ENCODE measurements around the gene KLK8.
A peak's percentile ranks its signal among the peaks of the same experiment; 100 is the strongest.
"Not testable (repeated sequence)": the region's sequence is repeated elsewhere in the genome, so short reads cannot be mapped to it uniquely, and the experiment has no call there.

The KLK8 gene

GRCh38 chr19:51003316-51003715, 1.9 kb upstream of the KLK8 start:
- Histone ChIP-seq H3K4me1 (ENCODE audit: control insufficient read depth, insufficient read depth, low read length) (peaks cover 25% of the 10 kb centered on the region), H3K9ac (ENCODE audit: low read length) (no peak overlapping the region), H3K4me3 (ENCODE audit: low read depth, low read length) (no peak overlapping the region), H3K36me3 (ENCODE audit: control insufficient read depth, insufficient read depth, low read length) (no peaks in the 10 kb centered on the region), H3K27me3 (ENCODE audit: control insufficient read depth, insufficient read depth, low read length) (peaks cover 18% of the 10 kb centered on the region), H3K27ac (ENCODE audit: low read depth, low read length) (no peak overlapping the region), H3K9me3 (ENCODE audit: control insufficient read depth, insufficient read depth, low read depth, low read length) (no peaks in the 10 kb centered on the region)

- peaks cover 23% of the 10 kb centered on the region for H3K27me3 ChIP-seq (ENCODE audit: control insufficient read depth, insufficient read depth, low read length)
- H3K4me1 ChIP-seq (ENCODE audit: control insufficient read depth, insufficient read depth, low read length): peaks cover 25% of the 10 kb centered on the region
- H3K4me3 ChIP-seq (ENCODE audit: low read depth, low read length): peak overlapping the region; percentile 59
- H3K9me3 ChIP-seq (ENCODE audit: control insufficient read depth, insufficient read depth, low read depth, low read length): no peaks in the 10 kb centered on the region
- H3K9ac ChIP-seq (ENCODE audit: low read length): peak overlapping the region; percentile 9
- no peak overlapping the region for H3K27ac ChIP-seq (ENCODE audit: low read depth, low read length)
- no peaks in the 10 kb centered on the region for H3K36me3 ChIP-seq (ENCODE audit: control insufficient read depth, insufficient read depth, low read length)
These were observed 1.3 kb upstream of the KLK8 start for GRCh38 chr19:51002542-51003311.

- H3K27me3 ChIP-seq (ENCODE audit: control insufficient read depth, insufficient read depth, low read length): peaks cover 24% of the 10 kb centered on the region
- H3K9ac ChIP-seq (ENCODE audit: low read length): peak overlapping the region; percentile 9
- no peaks in the 10 kb centered on the region for H3K36me3 ChIP-seq (ENCODE audit: control insufficient read depth, insufficient read depth, low read length)
- peak overlapping the region; percentile 59 for H3K4me3 ChIP-seq (ENCODE audit: low read depth, low read length)
- no peak overlapping the region for H3K27ac ChIP-seq (ENCODE audit: low read depth, low read length)
- H3K4me1 ChIP-seq (ENCODE audit: control insufficient read depth, insufficient read depth, low read length): peaks cover 25% of the 10 kb centered on the region
- H3K9me3 ChIP-seq (ENCODE audit: control insufficient read depth, insufficient read depth, low read depth, low read length): no peaks in the 10 kb centered on the region
These were observed 707 bp upstream of the KLK8 start for GRCh38 chr19:51002089-51002532.

GRCh38 chr19:51000981-51001380, 423 bp downstream of the KLK8 start:
- peaks cover 29% of the 10 kb centered on the region for H3K27me3 ChIP-seq (ENCODE audit: control insufficient read depth, insufficient read depth, low read length)
- no peaks in the 10 kb centered on the region for H3K36me3 ChIP-seq (ENCODE audit: control insufficient read depth, insufficient read depth, low read length)
- no peaks in the 10 kb centered on the region for H3K9me3 ChIP-seq (ENCODE audit: control insufficient read depth, insufficient read depth, low read depth, low read length)
- H3K4me3 ChIP-seq (ENCODE audit: low read depth, low read length): peak overlapping the region; percentile 59
- H3K9ac ChIP-seq (ENCODE audit: low read length): no peak overlapping the region
- H3K27ac ChIP-seq (ENCODE audit: low read depth, low read length): no peak overlapping the region
- peaks cover 25% of the 10 kb centered on the region for H3K4me1 ChIP-seq (ENCODE audit: control insufficient read depth, insufficient read depth, low read length)

- Histone ChIP-seq H3K4me3 (ENCODE audit: low read depth, low read length) (peak overlapping the region; percentile 59), H3K27ac (ENCODE audit: low read depth, low read length) (no peak overlapping the region), H3K9me3 (ENCODE audit: control insufficient read depth, insufficient read depth, low read depth, low read length) (no peaks in the 10 kb centered on the region), H3K9ac (ENCODE audit: low read length) (no peak overlapping the region), H3K36me3 (ENCODE audit: control insufficient read depth, insufficient read depth, low read length) (no peaks in the 10 kb centered on the region), H3K4me1 (ENCODE audit: control insufficient read depth, insufficient read depth, low read length) (peaks cover 25% of the 10 kb centered on the region), H3K27me3 (ENCODE audit: control insufficient read depth, insufficient read depth, low read length) (peaks cover 32% of the 10 kb centered on the region)
These were observed 978 bp downstream of the KLK8 start for GRCh38 chr19:51000426-51000825.

GRCh38 chr19:50998686-50999085, 2.7 kb downstream of the KLK8 start:
- H3K4me3 ChIP-seq (ENCODE audit: low read depth, low read length): no peak overlapping the region
- H3K36me3 ChIP-seq (ENCODE audit: control insufficient read depth, insufficient read depth, low read length): no peaks in the 10 kb centered on the region
- H3K27me3 ChIP-seq (ENCODE audit: control insufficient read depth, insufficient read depth, low read length): peaks cover 32% of the 10 kb centered on the region
- no peaks in the 10 kb centered on the region for H3K9me3 ChIP-seq (ENCODE audit: control insufficient read depth, insufficient read depth, low read depth, low read length)
- H3K27ac ChIP-seq (ENCODE audit: low read depth, low read length): no peak overlapping the region
- H3K9ac ChIP-seq (ENCODE audit: low read length): no peak overlapping the region
- H3K4me1 ChIP-seq (ENCODE audit: control insufficient read depth, insufficient read depth, low read length): peaks cover 25% of the 10 kb centered on the region

GRCh38 chr19:50998061-50998460, 3.3 kb downstream of the KLK8 start:
- Histone ChIP-seq H3K9ac (ENCODE audit: low read length) (no peak overlapping the region), H3K4me1 (ENCODE audit: control insufficient read depth, insufficient read depth, low read length) (peaks cover 22% of the 10 kb centered on the region), H3K36me3 (ENCODE audit: control insufficient read depth, insufficient read depth, low read length) (no peaks in the 10 kb centered on the region), H3K9me3 (ENCODE audit: control insufficient read depth, insufficient read depth, low read depth, low read length) (no peaks in the 10 kb centered on the region), H3K4me3 (ENCODE audit: low read depth, low read length) (no peak overlapping the region), H3K27me3 (ENCODE audit: control insufficient read depth, insufficient read depth, low read length) (peaks cover 32% of the 10 kb centered on the region), H3K27ac (ENCODE audit: low read depth, low read length) (no peak overlapping the region)

GRCh38 chr19:50994129-50994528, 7.3 kb downstream of the KLK8 start:
- Histone ChIP-seq H3K4me1 (ENCODE audit: control insufficient read depth, insufficient read depth, low read length) (no peaks in the 10 kb centered on the region), H3K9me3 (ENCODE audit: control insufficient read depth, insufficient read depth, low read depth, low read length) (no peaks in the 10 kb centered on the region), H3K36me3 (ENCODE audit: control insufficient read depth, insufficient read depth, low read length) (no peaks in the 10 kb centered on the region), H3K4me3 (ENCODE audit: low read depth, low read length) (no peak overlapping the region), H3K27ac (ENCODE audit: low read depth, low read length) (no peak overlapping the region), H3K27me3 (ENCODE audit: control insufficient read depth, insufficient read depth, low read length) (peaks cover 39% of the 10 kb centered on the region), H3K9ac (ENCODE audit: low read length) (no peak overlapping the region)

GRCh38 chr19:50992666-50993035, 8.8 kb downstream of the KLK8 start:
- peaks cover 41% of the 10 kb centered on the region for H3K27me3 ChIP-seq (ENCODE audit: control insufficient read depth, insufficient read depth, low read length)
- H3K9me3 ChIP-seq (ENCODE audit: control insufficient read depth, insufficient read depth, low read depth, low read length): no peaks in the 10 kb centered on the region
- H3K36me3 ChIP-seq (ENCODE audit: control insufficient read depth, insufficient read depth, low read length): no peaks in the 10 kb centered on the region
- H3K27ac ChIP-seq (ENCODE audit: low read depth, low read length): no peak overlapping the region
- H3K4me1 ChIP-seq (ENCODE audit: control insufficient read depth, insufficient read depth, low read length): no peaks in the 10 kb centered on the region
- no peak overlapping the region for H3K9ac ChIP-seq (ENCODE audit: low read length)
- no peak overlapping the region for H3K4me3 ChIP-seq (ENCODE audit: low read depth, low read length)

GRCh38 chr19:50984416-50984815, 17.0 kb downstream of the KLK8 start:
- Histone ChIP-seq H3K4me1 (ENCODE audit: control insufficient read depth, insufficient read depth, low read length) (peaks cover 13% of the 10 kb centered on the region; the same call in 1 of the 2 replicates), H3K27me3 (ENCODE audit: control insufficient read depth, insufficient read depth, low read length) (peaks cover 53% of the 10 kb centered on the region), H3K4me3 (ENCODE audit: low read depth, low read length) (peak overlapping the region; percentile 52; the same call in 1 of the 2 replicates)
- H3K27ac ChIP-seq (ENCODE audit: low read depth, low read length); H3K9ac ChIP-seq (ENCODE audit: low read length); H3K36me3 ChIP-seq (ENCODE audit: control insufficient read depth, insufficient read depth, low read length); H3K9me3 ChIP-seq (ENCODE audit: control insufficient read depth, insufficient read depth, low read depth, low read length): not testable (repeated sequence)

GRCh38 chr19:50983625-50984292, 17.6 kb downstream of the KLK8 start, which contains the start of gene KLK7:
Gene KLK7, minus strand, starts transcription at chr19:50983917. Its CDS starts 1,518 bp downstream, at chr19:50982399.
- Histone ChIP-seq H3K9me3 (ENCODE audit: control insufficient read depth, insufficient read depth, low read depth, low read length) (no peaks in the 10 kb centered on the region; the same call in 1 of the 2 replicates), H3K4me1 (ENCODE audit: control insufficient read depth, insufficient read depth, low read length) (peaks cover 20% of the 10 kb centered on the region; the same call in 1 of the 2 replicates), H3K36me3 (ENCODE audit: control insufficient read depth, insufficient read depth, low read length) (no peaks in the 10 kb centered on the region), H3K27me3 (ENCODE audit: control insufficient read depth, insufficient read depth, low read length) (peaks cover 48% of the 10 kb centered on the region), H3K4me3 (ENCODE audit: low read depth, low read length) (peak within 1 kb of the TSS; percentile 52; the same call in 1 of the 2 replicates), H3K9ac (ENCODE audit: low read length) (no peak within 1 kb of the TSS), H3K27ac (ENCODE audit: low read depth, low read length) (no peak within 1 kb of the TSS)

All from HUES6 (cell line).